Thoracic aorta (tissue), 2 donors: ENCODE results near the gene SECISBP2L. TPM values are rescaled to one million over a fixed set of nuclear protein-coding genes. Genes with fewer than 3 reads are reported as not detected.

Experiments
- ATAC-seq: fragments of 150-250 bp; one replicate; pipeline ENCODE4 v1.8.0; 2017; ENCODE audit warnings: low read depth; ENCODE audit not compliant: insufficient number of reproducible peaks, low FRiP score
- DNase-seq: peaks from one replicate; pipeline ENCODE4 v3.0.0-alpha.2; 2020; ENCODE audit warnings: low spot score
- H3K27ac ChIP-seq, 2 donors: fragments of 200-600 bp; sonication (generic); 1 replicate in 1 of 2; 2 replicates in 1 of 2; pipeline ENCODE4 v1.5.1; 2016; ENCODE audit warnings: mild to moderate bottlenecking in 2 of 2, moderate library complexity in 2 of 2
- H3K27me3 ChIP-seq: fragments of 200-600 bp; sonication (generic); replicated peaks from 2 replicates; pipeline ENCODE4 v1.6.0; 2016; ENCODE audit warnings: mild to moderate bottlenecking; ENCODE audit not compliant: insufficient read depth
- H3K36me3 ChIP-seq: fragments of 200-600 bp; sonication (generic); one replicate; pipeline ENCODE4 v1.5.1; 2016
- H3K4me1 ChIP-seq, 2 donors: fragments of 200-600 bp; sonication (generic); 1 replicate in 1 of 2; 2 replicates in 1 of 2; pipeline versions ENCODE4 v1.5.1 to v1.6.0; 2016; ENCODE audit warnings: low read depth in 2 of 2, mild to moderate bottlenecking in 1 of 2; ENCODE audit not compliant: control insufficient read depth in 1 of 2
- H3K4me3 ChIP-seq: fragments of 200-600 bp; sonication (generic); 2 replicates; pipeline ENCODE4 v1.5.1; 2016; ENCODE audit warnings: mild to moderate bottlenecking
- H3K9me3 ChIP-seq: fragments of 200-600 bp; sonication (generic); 2 replicates; pipeline ENCODE4 v1.5.1; 2016
- CTCF ChIP-seq: fragments of 200-600 bp; sonication (generic); IDR thresholded peaks from one replicate; pipeline ENCODE4 v1.5.1; 2019; ENCODE audit warnings: antibody characterized with exemption
- total RNA-seq, 2 donors: library from RNA; depleted of rRNA; stranded (reverse); fragments of >200 nt; gene quantifications; one replicate each; pipeline versions ENCODE4 v1.1.0 to v1.2.3, GENCODE V29; 2016

SECISBP2L gene
- total RNA-seq, 2 donors from 2014 or later = 34.9 to 55.2 TPM

GRCh38 chr15:48987142-48987541, 59.1 kb downstream of the SECISBP2L start:
- DNase-seq (no peak), ATAC-seq (no peak)
- no peaks in the 10 kb centered on the region for H3K9me3 ChIP-seq
- H3K27me3 ChIP-seq = no peaks in the 10 kb centered on the region
- H3K4me1 ChIP-seq = peaks cover 24 to 38% of the 10 kb centered on the region in 2 donors
- H3K4me3 ChIP-seq = no peak overlapping the region
- no peak for TF ChIP-seq CTCF
- no peak overlapping the region for H3K27ac ChIP-seq
- H3K36me3 ChIP-seq = peaks cover 7% of the 10 kb centered on the region

GRCh38 chr15:48986240-48986639, 60.0 kb downstream of the SECISBP2L start:
- Histone ChIP-seq H3K27me3 (no peaks in the 10 kb centered on the region), H3K9me3 (no peaks in the 10 kb centered on the region), H3K4me3 (no peak overlapping the region), H3K36me3 (no peaks in the 10 kb centered on the region), H3K4me1 (peaks cover 24 to 38% of the 10 kb centered on the region in 2 donors), H3K27ac (peak overlapping the region in 1 of 2 donors; percentile 91)
- TF ChIP-seq CTCF = no peak
- ATAC-seq (no peak), DNase-seq (no peak)

GRCh38 chr15:48985516-48985915, 60.7 kb downstream of the SECISBP2L start:
- Histone ChIP-seq H3K4me3 (peak overlapping the region; percentile 43), H3K27ac (peak overlapping the region; percentile 67 to 91), H3K36me3 (no peaks in the 10 kb centered on the region), H3K4me1 (peaks cover 24 to 38% of the 10 kb centered on the region in 2 donors), H3K27me3 (no peaks in the 10 kb centered on the region), H3K9me3 (no peaks in the 10 kb centered on the region)
- ATAC-seq (no peak), DNase-seq (no peak)
- TF ChIP-seq CTCF = no peak

- no peak for DNase-seq
- Histone ChIP-seq H3K4me1 (peaks cover 24 to 38% of the 10 kb centered on the region in 2 donors), H3K27me3 (no peaks in the 10 kb centered on the region), H3K9me3 (no peaks in the 10 kb centered on the region), H3K4me3 (peak overlapping the region; percentile 43), H3K36me3 (no peaks in the 10 kb centered on the region), H3K27ac (peak overlapping the region; percentile 67 to 91)
- TF ChIP-seq CTCF = no peak
- peak; percentile 87 for ATAC-seq
Measured at GRCh38 chr15:48984811-48985352, 61.4 kb downstream of the SECISBP2L start.

- Histone ChIP-seq H3K9me3 (no peaks in the 10 kb centered on the region), H3K4me1 (peaks cover 24 to 38% of the 10 kb centered on the region in 2 donors), H3K36me3 (no peaks in the 10 kb centered on the region), H3K27ac (peak overlapping the region; percentile 67 to 91), H3K4me3 (peak overlapping the region; percentile 43), H3K27me3 (no peaks in the 10 kb centered on the region)
- ATAC-seq (no peak), DNase-seq (no peak)
- no peak for TF ChIP-seq CTCF
Measured at GRCh38 chr15:48984021-48984710, 62.1 kb downstream of the SECISBP2L start.
